A549 (cell line): ENCODE data around the gene TSPAN5.

Experiments
- CEBPB ChIP-seq, 2 experiments: fragments of >200 bp in 1 of 2; sonication (Bioruptor Twin) in 1 of 2; formaldehyde crosslinking in 1 of 2; IDR thresholded peaks; 2 replicates each; pipeline ENCODE4 v1.6.1; 2012 to 2016
- CTCF ChIP-seq: fragments of >200 bp; sonication (Bioruptor Twin); formaldehyde crosslinking; IDR thresholded peaks from 3 replicates; pipeline ENCODE4 v1.5.1; 2016
- POLR2A ChIP-seq: IDR thresholded peaks from 2 replicates; pipeline ENCODE4 v1.6.1; 2012; ENCODE audit warnings: mild to moderate bottlenecking, low read length
- RAD21 ChIP-seq, 2 experiments: fragments of >200 bp in 1 of 2; sonication (Bioruptor Twin) in 1 of 2; formaldehyde crosslinking in 1 of 2; IDR thresholded peaks in 1 of 2; conservative IDR thresholded peaks in 1 of 2; 2 replicates in 1 of 2; 3 replicates in 1 of 2; pipeline ENCODE4 v1.6.1; 2012 to 2018; ENCODE audit warnings: inconsistent platforms in 1 of 2
- RCOR1 ChIP-seq: fragments of 150-350 bp; IDR thresholded peaks from 2 replicates; pipeline ENCODE4 v1.6.1; 2014; ENCODE audit warnings: antibody characterized with exemption, low read length, low read depth
- SREBF2 ChIP-seq: fragments of 450-650 bp; IDR thresholded peaks from 2 replicates; pipeline ENCODE4 v1.6.1; 2014; ENCODE audit warnings: mild to moderate bottlenecking, moderate library complexity
- USF2 ChIP-seq: fragments of 450-650 bp; IDR thresholded peaks from 2 replicates; pipeline ENCODE4 v1.6.1; 2014; ENCODE audit warnings: antibody characterized with exemption

DNA sequence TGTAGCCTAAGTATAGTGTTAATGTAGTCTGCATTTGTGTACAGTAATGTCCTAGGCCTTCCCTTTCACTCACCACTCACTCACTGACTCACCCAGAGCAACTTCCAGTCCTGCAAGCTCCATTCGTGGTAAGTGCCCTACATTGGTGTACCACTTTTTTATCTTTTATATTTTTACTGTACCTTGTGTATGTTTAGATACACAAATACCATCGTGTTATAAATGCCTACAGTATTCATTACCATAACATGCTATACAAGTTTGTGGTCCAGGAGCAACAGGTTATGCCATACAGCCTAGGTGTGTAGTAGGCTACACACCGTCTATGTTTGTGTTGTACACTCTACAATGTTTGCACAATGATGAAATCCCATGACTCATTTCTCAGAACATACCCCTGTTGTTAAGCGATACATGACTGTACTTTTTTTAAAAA lies 15.4 kb downstream of the TSPAN5 start:
- TF ChIP-seq USF2: no peak
- no peak for TF ChIP-seq CTCF
- TF ChIP-seq SREBF2: no peak
- no peak for TF ChIP-seq POLR2A
- TF ChIP-seq CEBPB (IDR thresholded peaks at IDR 0.05): peak; percentile 75 to 92
- TF ChIP-seq RAD21 (conservative IDR thresholded peaks at IDR 0.05 in 1 of 2, IDR thresholded peaks at IDR 0.05 in 1 of 2): no peak; a peak in 1 of 5 replicates
- no peak for TF ChIP-seq RCOR1
